Neuronal stem cell (in vitro differentiated cells): ENCODE results near the gene ZBTB12.
"Not testable (repeated sequence)": the region's sequence is repeated elsewhere in the genome, so short reads cannot be mapped to it uniquely, and the experiment has no call there.

Source experiments
- DNase-seq: peaks from one replicate; pipeline ENCODE4 v3.0.0-alpha.2; 2013; ENCODE audit warnings: low spot score
- H2AFZ ChIP-seq: one replicate; pipeline ENCODE4 v1.6.1; 2013; ENCODE audit warnings: mild to moderate bottlenecking, low read length, inconsistent platforms
- H2AK5ac ChIP-seq: 2 replicates; pipeline ENCODE4 v1.6.1; 2013; ENCODE audit warnings: low read depth, mild to moderate bottlenecking, inconsistent platforms, low read length, moderate library complexity, mixed read lengths
- H2BK120ac ChIP-seq: 2 replicates; pipeline ENCODE4 v1.6.1; 2013; ENCODE audit warnings: low read depth, mild to moderate bottlenecking, inconsistent platforms, low read length, moderate library complexity, mixed read lengths
- H2BK12ac ChIP-seq: one replicate; pipeline ENCODE4 v1.6.1; 2013; ENCODE audit warnings: low read length, inconsistent platforms
- H2BK15ac ChIP-seq: 2 replicates; pipeline ENCODE4 v1.6.1; 2013; ENCODE audit warnings: mild to moderate bottlenecking, low read length, inconsistent platforms, mixed read lengths
- H2BK5ac ChIP-seq: one replicate; pipeline ENCODE4 v1.6.1; 2013; ENCODE audit warnings: inconsistent platforms, mild to moderate bottlenecking, low read length, moderate library complexity
- H3K14ac ChIP-seq: one replicate; pipeline ENCODE4 v1.6.1; 2013; ENCODE audit warnings: low read length, inconsistent platforms
- H3K18ac ChIP-seq: 2 replicates; pipeline ENCODE4 v1.6.1; 2013; ENCODE audit warnings: low read length, inconsistent platforms
- H3K23ac ChIP-seq: 2 replicates; pipeline ENCODE4 v1.6.1; 2013; ENCODE audit warnings: low read depth, mild to moderate bottlenecking, mixed read lengths, low read length, inconsistent platforms; ENCODE audit not compliant: poor library complexity
- H3K27ac ChIP-seq: replicated peaks from 3 replicates; pipeline ENCODE4 v1.5.1; 2013; ENCODE audit warnings: low read length, inconsistent platforms
- H3K27me3 ChIP-seq, 3 experiments: 2 replicates each; pipeline ENCODE4 v1.6.1; 2013; ENCODE audit warnings: low read length in 3 of 3, mild to moderate bottlenecking in 2 of 3, inconsistent platforms in 1 of 3, low read depth in 1 of 3, mixed read lengths in 1 of 3, moderate library complexity in 1 of 3; ENCODE audit not compliant: control insufficient read depth in 3 of 3, insufficient read depth in 3 of 3
- H3K36me3 ChIP-seq, 2 donors: replicated peaks in 1 of 2; 2 replicates each; pipeline ENCODE4 v1.6.1; 2013; ENCODE audit warnings: low read length in 2 of 2; ENCODE audit not compliant: control insufficient read depth in 2 of 2, insufficient read depth in 2 of 2
- H3K4ac ChIP-seq: 2 replicates; pipeline ENCODE4 v1.6.1; 2013; ENCODE audit warnings: inconsistent platforms, mild to moderate bottlenecking, low read length, moderate library complexity
- H3K4me1 ChIP-seq, 2 donors: 1 replicate in 1 of 2; 2 replicates in 1 of 2; pipeline ENCODE4 v1.6.1; 2013; ENCODE audit warnings: low read length in 2 of 2, low read depth in 1 of 2; ENCODE audit not compliant: control insufficient read depth in 2 of 2, insufficient read depth in 1 of 2
- H3K4me2 ChIP-seq: one replicate; pipeline ENCODE4 v1.6.1; 2013; ENCODE audit warnings: mild to moderate bottlenecking, low read length, inconsistent platforms; ENCODE audit not compliant: insufficient read depth, poor library complexity, severe bottlenecking
- H3K4me3 ChIP-seq, 2 donors: 2 replicates each; pipeline ENCODE4 v1.5.1; 2013; ENCODE audit warnings: low read length in 2 of 2, mild to moderate bottlenecking in 2 of 2, inconsistent platforms in 1 of 2, moderate library complexity in 1 of 2
- H3K79me1 ChIP-seq: one replicate; pipeline ENCODE4 v1.6.1; 2013; ENCODE audit warnings: low read depth, mild to moderate bottlenecking, inconsistent platforms, low read length, moderate library complexity
- H3K9ac ChIP-seq: one replicate; pipeline ENCODE4 v1.6.1; 2013; ENCODE audit warnings: mild to moderate bottlenecking, low read depth, low read length, inconsistent platforms; ENCODE audit not compliant: poor library complexity
- H3K9me3 ChIP-seq, 2 donors: replicated peaks in 1 of 2; 2 replicates each; pipeline versions ENCODE3 to v1.6.1; 2013; ENCODE audit warnings: low read length in 2 of 2, mild to moderate bottlenecking in 2 of 2, inconsistent platforms in 1 of 2, low read depth in 1 of 2, mixed read lengths in 1 of 2, moderate library complexity in 1 of 2; ENCODE audit not compliant: control insufficient read depth in 2 of 2, insufficient read depth in 1 of 2
- H4K8ac ChIP-seq: one replicate; pipeline ENCODE4 v1.6.1; 2013; ENCODE audit warnings: low read depth, mild to moderate bottlenecking, inconsistent platforms, low read length, moderate library complexity
- H4K91ac ChIP-seq: one replicate; pipeline ENCODE4 v1.6.1; 2013; ENCODE audit warnings: low read length, low read depth, mild to moderate bottlenecking, inconsistent platforms; ENCODE audit not compliant: poor library complexity
- WGBS, 2 donors: extraction: QIAGEN DNeasy Blood & Tissue Kit; methylation state at CpG; one replicate each; pipeline ENCODE4 v1.1.7; 2013; ENCODE audit warnings: missing lambda C conversion rate in 2 of 2, mixed read lengths in 1 of 2; ENCODE audit not compliant: insufficient read length in 2 of 2, insufficient replicate concordance in 1 of 2; ENCODE audit errors: extremely low coverage in 2 of 2; 5-methylcytosine and 5-hydroxymethylcytosine counted together

ZBTB12 gene

GRCh38 chr6:31859923-31860322, 42.0 kb downstream of the ZBTB12 start:
- WGBS, 2 donors: no CpG with 5 or more reads among the region's 11 CpGs

GRCh38 chr6:31858707-31859106, 43.2 kb downstream of the ZBTB12 start:
- no peaks in the 10 kb centered on the region for H3K27me3 ChIP-seq
- no peak overlapping the region for H4K8ac ChIP-seq
- no peak overlapping the region for H2AFZ ChIP-seq
- no peak overlapping the region for H3K4me2 ChIP-seq
- no peak overlapping the region for H2BK120ac ChIP-seq
- H3K14ac ChIP-seq: no peak overlapping the region
- peaks cover 15 to 43% of the 10 kb centered on the region in 2 donors for H3K36me3 ChIP-seq
- no peak overlapping the region for H3K4me3 ChIP-seq
- no peak overlapping the region for H3K4ac ChIP-seq
- no peak overlapping the region for H3K9ac ChIP-seq
- no peak overlapping the region for H2BK15ac ChIP-seq
- H3K23ac ChIP-seq: no peak overlapping the region
- peaks cover 5 to 10% of the 10 kb centered on the region in 2 donors for H3K4me1 ChIP-seq
- no peak overlapping the region for H3K18ac ChIP-seq
- no peak overlapping the region for H2BK5ac ChIP-seq
- peaks cover 0 to 2% of the 10 kb centered on the region in 2 donors for H3K9me3 ChIP-seq
- no peak overlapping the region for H2BK12ac ChIP-seq
- no peak overlapping the region for H2AK5ac ChIP-seq
- no peak overlapping the region for H4K91ac ChIP-seq
- WGBS, 2 donors: no CpG with 5 or more reads among the region's 8 CpGs
- H3K27ac ChIP-seq: no peak overlapping the region
- H3K79me1 ChIP-seq: no peaks in the 10 kb centered on the region
- no peak for DNase-seq

More at GRCh38 chr6:31859923-31860322, 42.0 kb downstream of the ZBTB12 start:
- H3K9me3 ChIP-seq: peaks cover 0 to 2% of the 10 kb centered on the region in 2 donors
- H3K23ac ChIP-seq: no peak overlapping the region
- no peak overlapping the region for H2BK120ac ChIP-seq
- no peaks in the 10 kb centered on the region for H3K27me3 ChIP-seq
- H3K4ac ChIP-seq: no peak overlapping the region
- no peaks in the 10 kb centered on the region for H3K79me1 ChIP-seq
- H2BK5ac ChIP-seq: no peak overlapping the region
- H3K4me3 ChIP-seq: peak overlapping the region in 1 of 2 donors; percentile 48
- no peak for DNase-seq
- H2AFZ ChIP-seq: no peak overlapping the region
- H3K18ac ChIP-seq: no peak overlapping the region
- peaks cover 10 to 16% of the 10 kb centered on the region in 2 donors for H3K4me1 ChIP-seq
- no peak overlapping the region for H2AK5ac ChIP-seq
- H3K27ac ChIP-seq: no peak overlapping the region
- H2BK15ac ChIP-seq: no peak overlapping the region
- H3K9ac ChIP-seq: no peak overlapping the region
- no peak overlapping the region for H4K91ac ChIP-seq
- H3K36me3 ChIP-seq: peaks cover 15 to 43% of the 10 kb centered on the region in 2 donors
- H3K4me2 ChIP-seq: no peak overlapping the region
- H3K14ac ChIP-seq: no peak overlapping the region
- H2BK12ac ChIP-seq: no peak overlapping the region
- no peak overlapping the region for H4K8ac ChIP-seq

GRCh38 chr6:31857774-31858173, 44.1 kb downstream of the ZBTB12 start:
- WGBS, 2 donors: no CpG with 5 or more reads among the region's 8 CpGs

GRCh38 chr6:31851980-31852718, 49.7 kb downstream of the ZBTB12 start:
- H3K36me3 ChIP-seq, H3K4ac ChIP-seq, H2AK5ac ChIP-seq, H3K27ac ChIP-seq, H2BK5ac ChIP-seq, H3K14ac ChIP-seq, H3K4me1 ChIP-seq, H2AFZ ChIP-seq, H2BK12ac ChIP-seq, H2BK120ac ChIP-seq, H3K4me3 ChIP-seq, H3K9ac ChIP-seq, H3K4me2 ChIP-seq, H3K9me3 ChIP-seq, H4K8ac ChIP-seq, H3K23ac ChIP-seq, H3K27me3 ChIP-seq, H3K79me1 ChIP-seq, DNase-seq, H4K91ac ChIP-seq, H2BK15ac ChIP-seq: not testable (repeated sequence)
- peak overlapping the region; percentile 48 for H3K18ac ChIP-seq
- no CpG with 5 or more reads among the region's 35 CpGs for WGBS, 2 donors

More at GRCh38 chr6:31857774-31858173, 44.1 kb downstream of the ZBTB12 start:
- not testable (repeated sequence) for H3K4ac ChIP-seq, H4K8ac ChIP-seq, H3K4me3 ChIP-seq, H3K18ac ChIP-seq, H2BK12ac ChIP-seq, H3K23ac ChIP-seq, H3K27ac ChIP-seq, H3K9me3 ChIP-seq, H3K4me2 ChIP-seq, H3K14ac ChIP-seq, H2BK5ac ChIP-seq, H4K91ac ChIP-seq, H2BK120ac ChIP-seq, H2BK15ac ChIP-seq, DNase-seq, H2AFZ ChIP-seq, H3K79me1 ChIP-seq, H3K9ac ChIP-seq, H2AK5ac ChIP-seq, H3K27me3 ChIP-seq
- Histone ChIP-seq H3K36me3 (peaks cover 15 to 43% of the 10 kb centered on the region in 2 donors), H3K4me1 (peaks cover 5 to 10% of the 10 kb centered on the region in 2 donors)
